Measurements from ENCODE around the gene SPINK5.

GRCh38 chr5:148060881-148061280 lies 2.9 kb upstream of the SPINK5 start:
- TF ChIP-seq, protein P1, sequence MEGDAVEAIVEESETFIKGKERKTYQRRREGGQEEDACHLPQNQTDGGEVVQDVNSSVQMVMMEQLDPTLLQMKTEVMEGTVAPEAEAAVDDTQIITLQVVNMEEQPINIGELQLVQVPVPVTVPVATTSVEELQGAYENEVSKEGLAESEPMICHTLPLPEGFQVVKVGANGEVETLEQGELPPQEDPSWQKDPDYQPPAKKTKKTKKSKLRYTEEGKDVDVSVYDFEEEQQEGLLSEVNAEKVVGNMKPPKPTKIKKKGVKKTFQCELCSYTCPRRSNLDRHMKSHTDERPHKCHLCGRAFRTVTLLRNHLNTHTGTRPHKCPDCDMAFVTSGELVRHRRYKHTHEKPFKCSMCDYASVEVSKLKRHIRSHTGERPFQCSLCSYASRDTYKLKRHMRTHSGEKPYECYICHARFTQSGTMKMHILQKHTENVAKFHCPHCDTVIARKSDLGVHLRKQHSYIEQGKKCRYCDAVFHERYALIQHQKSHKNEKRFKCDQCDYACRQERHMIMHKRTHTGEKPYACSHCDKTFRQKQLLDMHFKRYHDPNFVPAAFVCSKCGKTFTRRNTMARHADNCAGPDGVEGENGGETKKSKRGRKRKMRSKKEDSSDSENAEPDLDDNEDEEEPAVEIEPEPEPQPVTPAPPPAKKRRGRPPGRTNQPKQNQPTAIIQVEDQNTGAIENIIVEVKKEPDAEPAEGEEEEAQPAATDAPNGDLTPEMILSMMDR (conservative IDR thresholded peaks at IDR 0.05; ENCODE audit: low read length), result no peak
- no peak for TF ChIP-seq EZH2phosphoT487 (IDR thresholded peaks at IDR 0.05; ENCODE audit: borderline replicate concordance)

Measured in Loucy (cell line).